NT2/D1 (cell line): ENCODE results near the gene IER5L.

Experiments
- SUZ12 ChIP-seq: IDR thresholded peaks from 2 replicates; pipeline ENCODE4 v1.6.1; 2011; ENCODE audit not compliant: insufficient read length, insufficient read depth; ENCODE audit errors: extremely low read depth
- YY1 ChIP-seq: IDR thresholded peaks from 2 replicates; pipeline ENCODE4 v1.6.1; 2011; ENCODE audit not compliant: insufficient read length, insufficient read depth

- TF ChIP-seq YY1 = no peak
- TF ChIP-seq SUZ12 = no peak
Observed at GRCh38 chr9:129175825-129176633, 2.0 kb downstream of the IER5L start.
